Central memory CD8-positive, alpha-beta T cell (primary cell): ENCODE measurements around the gene TRPV4.

Experiments used
- ATAC-seq: fragments of 150-1000 bp; cut with Tn5 transposase; replicated peaks from 2 replicates; pipeline ENCODE4 v1.10.0; 2022; ENCODE audit warnings: mild to moderate bottlenecking, moderate FRiP score, moderate number of reproducible peaks; ENCODE audit not compliant: poor library complexity, severe bottlenecking; ENCODE audit errors: extremely low read depth
- DNase-seq, 2 donors: peaks; one replicate each; pipeline ENCODE4 v3.0.0; 2021; ENCODE audit warnings: low spot score in 2 of 2
- H3K27ac Mint-ChIP-seq: one replicate; pipeline ENCODE4 v1.8.0; 2022; ENCODE audit warnings: low read depth, mild to moderate bottlenecking, moderate library complexity, mixed read lengths
- H3K27me3 Mint-ChIP-seq: one replicate; pipeline ENCODE4 v1.8.0; 2022; ENCODE audit warnings: mixed read lengths
- H3K36me3 Mint-ChIP-seq: one replicate; pipeline ENCODE4 v1.8.0; 2022; ENCODE audit warnings: mild to moderate bottlenecking, moderate library complexity, mixed read lengths; ENCODE audit not compliant: insufficient read depth
- H3K4me1 Mint-ChIP-seq: one replicate; pipeline ENCODE4 v1.8.0; 2022; ENCODE audit warnings: mixed read lengths
- H3K4me3 Mint-ChIP-seq: one replicate; pipeline ENCODE4 v1.8.0; 2022; ENCODE audit warnings: mild to moderate bottlenecking, moderate library complexity, mixed read lengths
- H3K9me3 Mint-ChIP-seq: one replicate; pipeline ENCODE4 v1.8.0; 2022; ENCODE audit warnings: mixed read lengths

TRPV4 gene

GRCh38 chr12:109764776-109765445 lies 68.3 kb downstream of the TRPV4 start:
- Mint-ChIP-seq H3K27me3 (no peaks in the 10 kb centered on the region), H3K27ac (no peak overlapping the region), H3K36me3 (no peaks in the 10 kb centered on the region), H3K9me3 (no peaks in the 10 kb centered on the region), H3K4me1 (no peaks in the 10 kb centered on the region), H3K4me3 (no peak overlapping the region)
- DNase-seq (no peak), ATAC-seq (no peak)

GRCh38 chr12:109764123-109764522 lies 69.1 kb downstream of the TRPV4 start:
- H3K27ac Mint-ChIP-seq: no peak overlapping the region
- H3K36me3 Mint-ChIP-seq: no peaks in the 10 kb centered on the region
- no peak for DNase-seq
- no peaks in the 10 kb centered on the region for H3K9me3 Mint-ChIP-seq
- ATAC-seq: no peak
- no peak overlapping the region for H3K4me3 Mint-ChIP-seq
- no peaks in the 10 kb centered on the region for H3K27me3 Mint-ChIP-seq
- no peaks in the 10 kb centered on the region for H3K4me1 Mint-ChIP-seq

GRCh38 chr12:109763201-109763841 lies 69.9 kb downstream of the TRPV4 start:
- DNase-seq (no peak), ATAC-seq (no peak)
- H3K36me3 Mint-ChIP-seq: no peaks in the 10 kb centered on the region
- no peaks in the 10 kb centered on the region for H3K4me1 Mint-ChIP-seq
- no peaks in the 10 kb centered on the region for H3K27me3 Mint-ChIP-seq
- no peaks in the 10 kb centered on the region for H3K9me3 Mint-ChIP-seq
- no peak overlapping the region for H3K27ac Mint-ChIP-seq
- no peak overlapping the region for H3K4me3 Mint-ChIP-seq

- ATAC-seq: no peak
- Mint-ChIP-seq H3K4me3 (no peak overlapping the region), H3K9me3 (no peaks in the 10 kb centered on the region), H3K36me3 (no peaks in the 10 kb centered on the region), H3K27ac (peak overlapping the region; percentile 11), H3K27me3 (peaks cover 4% of the 10 kb centered on the region), H3K4me1 (no peaks in the 10 kb centered on the region)
- DNase-seq: no peak
Measured at GRCh38 chr12:109762673-109763191, 70.5 kb downstream of the TRPV4 start.

GRCh38 chr12:109762071-109762672 lies 71.0 kb downstream of the TRPV4 start:
- DNase-seq: no peak
- H3K9me3 Mint-ChIP-seq: peaks cover 2% of the 10 kb centered on the region
- peak overlapping the region; percentile 11 for H3K27ac Mint-ChIP-seq
- H3K4me1 Mint-ChIP-seq: no peaks in the 10 kb centered on the region
- ATAC-seq: no peak
- H3K27me3 Mint-ChIP-seq: peaks cover 10% of the 10 kb centered on the region
- H3K4me3 Mint-ChIP-seq: no peak overlapping the region
- H3K36me3 Mint-ChIP-seq: no peaks in the 10 kb centered on the region

- DNase-seq (no peak), ATAC-seq (no peak)
- Mint-ChIP-seq H3K27me3 (peaks cover 19% of the 10 kb centered on the region), H3K4me3 (no peak overlapping the region), H3K9me3 (peaks cover 5% of the 10 kb centered on the region), H3K27ac (no peak overlapping the region), H3K4me1 (no peaks in the 10 kb centered on the region), H3K36me3 (no peaks in the 10 kb centered on the region)
Measured at GRCh38 chr12:109760930-109761921, 72.0 kb downstream of the TRPV4 start.

GRCh38 chr12:109760031-109760929 lies 72.9 kb downstream of the TRPV4 start:
- Mint-ChIP-seq H3K4me3 (no peak overlapping the region), H3K9me3 (peaks cover 5% of the 10 kb centered on the region), H3K4me1 (no peaks in the 10 kb centered on the region), H3K27me3 (peaks cover 28% of the 10 kb centered on the region), H3K27ac (no peak overlapping the region), H3K36me3 (no peaks in the 10 kb centered on the region)
- DNase-seq (no peak), ATAC-seq (no peak)

GRCh38 chr12:109759595-109759994 lies 73.6 kb downstream of the TRPV4 start:
- DNase-seq (no peak), ATAC-seq (no peak)
- Mint-ChIP-seq H3K4me1 (no peaks in the 10 kb centered on the region), H3K9me3 (peaks cover 5% of the 10 kb centered on the region), H3K4me3 (no peak overlapping the region), H3K27ac (no peak overlapping the region), H3K36me3 (no peaks in the 10 kb centered on the region), H3K27me3 (peaks cover 28% of the 10 kb centered on the region)

- no peak for ATAC-seq
- peaks cover 5% of the 10 kb centered on the region for H3K9me3 Mint-ChIP-seq
- H3K27ac Mint-ChIP-seq: no peak overlapping the region
Measured at GRCh38 chr12:109758426-109759420, 74.5 kb downstream of the TRPV4 start.

GRCh38 chr12:109757671-109758265 lies 75.4 kb downstream of the TRPV4 start:
- no peak for ATAC-seq

More at GRCh38 chr12:109758426-109759420, 74.5 kb downstream of the TRPV4 start:
- peaks cover 28% of the 10 kb centered on the region for H3K27me3 Mint-ChIP-seq
- DNase-seq: no peak
- H3K4me1 Mint-ChIP-seq: no peaks in the 10 kb centered on the region
- H3K36me3 Mint-ChIP-seq: no peaks in the 10 kb centered on the region
- H3K4me3 Mint-ChIP-seq: no peak overlapping the region

More at GRCh38 chr12:109757671-109758265, 75.4 kb downstream of the TRPV4 start:
- no peak overlapping the region for H3K4me3 Mint-ChIP-seq
- no peak for DNase-seq
- peaks cover 5% of the 10 kb centered on the region for H3K9me3 Mint-ChIP-seq
- no peaks in the 10 kb centered on the region for H3K36me3 Mint-ChIP-seq
- no peaks in the 10 kb centered on the region for H3K4me1 Mint-ChIP-seq
- H3K27me3 Mint-ChIP-seq: peaks cover 28% of the 10 kb centered on the region
- no peak overlapping the region for H3K27ac Mint-ChIP-seq
